Right atrium auricular region (tissue), 2 donors: ENCODE results near the gene PPP4C. TPM values are rescaled to one million over a fixed set of nuclear protein-coding genes. Genes with fewer than 3 reads are reported as not detected.
A peak's percentile ranks its signal among the peaks of the same experiment; 100 is the strongest.

ENCODE experiments used
- DNase-seq: peaks from one replicate; pipeline ENCODE4 v3.0.0-alpha.2; 2019; ENCODE audit warnings: low spot score
- H3K27ac ChIP-seq, 2 donors: fragments of 200-600 bp; sonication (generic); 1 replicate in 1 of 2; 2 replicates in 1 of 2; pipeline ENCODE4 v1.5.1; 2016 to 2019
- H3K27me3 ChIP-seq, 2 donors: fragments of 200-600 bp; sonication (generic); one replicate each; pipeline versions ENCODE4 v1.5.1 to v1.6.0; 2017 to 2019
- H3K36me3 ChIP-seq: fragments of 200-600 bp; sonication (generic); one replicate; pipeline ENCODE4 v1.5.1; 2016
- H3K4me1 ChIP-seq, 2 donors: fragments of 200-600 bp; sonication (generic); one replicate each; pipeline versions ENCODE4 v1.5.1 to v1.6.0; 2017 to 2019
- H3K4me3 ChIP-seq, 2 donors: fragments of 200-600 bp; sonication (generic); 1 replicate in 1 of 2; 2 replicates in 1 of 2; pipeline ENCODE4 v1.5.1; 2017 to 2019; ENCODE audit warnings: mild to moderate bottlenecking in 1 of 2, moderate library complexity in 1 of 2
- H3K9me3 ChIP-seq, 2 donors: fragments of 200-600 bp; sonication (generic); one replicate each; pipeline ENCODE4 v1.5.1; 2019
- total RNA-seq, 2 donors: library from RNA; depleted of rRNA; stranded (reverse); fragments of >200 nt; gene quantifications; one replicate each; pipeline ENCODE4 v1.1.0, GENCODE V29; 2016
- TF ChIP-seq, protein P1 (sequence below), 2 donors: fragments of 200-600 bp; sonication (generic); IDR thresholded peaks; one replicate each; pipeline ENCODE4 v1.5.1; 2019; ENCODE audit warnings: antibody characterized with exemption in 2 of 2

Gene PPP4C
- total RNA-seq, 2 donors from 2014 or later, result 23.2 to 32.7 TPM

GRCh38 chr16:30066761-30067583 is 8.8 kb upstream of the PPP4C start:
- peaks cover 59% of the 10 kb centered on the region for H3K36me3 ChIP-seq
- TF ChIP-seq, protein P1, sequence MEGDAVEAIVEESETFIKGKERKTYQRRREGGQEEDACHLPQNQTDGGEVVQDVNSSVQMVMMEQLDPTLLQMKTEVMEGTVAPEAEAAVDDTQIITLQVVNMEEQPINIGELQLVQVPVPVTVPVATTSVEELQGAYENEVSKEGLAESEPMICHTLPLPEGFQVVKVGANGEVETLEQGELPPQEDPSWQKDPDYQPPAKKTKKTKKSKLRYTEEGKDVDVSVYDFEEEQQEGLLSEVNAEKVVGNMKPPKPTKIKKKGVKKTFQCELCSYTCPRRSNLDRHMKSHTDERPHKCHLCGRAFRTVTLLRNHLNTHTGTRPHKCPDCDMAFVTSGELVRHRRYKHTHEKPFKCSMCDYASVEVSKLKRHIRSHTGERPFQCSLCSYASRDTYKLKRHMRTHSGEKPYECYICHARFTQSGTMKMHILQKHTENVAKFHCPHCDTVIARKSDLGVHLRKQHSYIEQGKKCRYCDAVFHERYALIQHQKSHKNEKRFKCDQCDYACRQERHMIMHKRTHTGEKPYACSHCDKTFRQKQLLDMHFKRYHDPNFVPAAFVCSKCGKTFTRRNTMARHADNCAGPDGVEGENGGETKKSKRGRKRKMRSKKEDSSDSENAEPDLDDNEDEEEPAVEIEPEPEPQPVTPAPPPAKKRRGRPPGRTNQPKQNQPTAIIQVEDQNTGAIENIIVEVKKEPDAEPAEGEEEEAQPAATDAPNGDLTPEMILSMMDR (IDR thresholded peaks at IDR 0.05), result no peak
- H3K4me3 ChIP-seq, result peak overlapping the region; percentile 81 to 91
- peak overlapping the region; percentile 96 to 100 for H3K27ac ChIP-seq
- no peak for DNase-seq
- H3K9me3 ChIP-seq, result no peaks in the 10 kb centered on the region
- peaks cover 0 to 63% of the 10 kb centered on the region in 2 donors for H3K4me1 ChIP-seq
- H3K27me3 ChIP-seq, result no peaks in the 10 kb centered on the region

DNA sequence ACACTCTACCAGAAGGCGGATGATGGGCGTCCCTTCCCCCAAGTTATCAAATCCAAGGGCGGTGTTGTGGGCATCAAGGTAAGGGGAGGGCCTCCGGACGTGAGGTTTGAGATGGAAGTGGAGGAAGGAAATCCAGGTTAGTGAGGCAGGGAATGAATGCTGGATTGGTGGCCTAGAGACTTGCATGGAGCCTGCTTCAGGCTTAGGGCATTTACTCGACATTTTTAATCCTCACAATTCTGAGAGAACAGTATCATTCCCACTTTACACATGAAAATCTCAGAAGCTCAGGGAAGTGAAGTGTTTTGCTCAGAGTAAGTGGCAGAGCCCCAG is 8.2 kb upstream of the PPP4C start:
- H3K27me3 ChIP-seq, result no peaks in the 10 kb centered on the region
- peak overlapping the region; percentile 96 to 100 for H3K27ac ChIP-seq
- H3K4me3 ChIP-seq, result peak overlapping the region; percentile 81 to 91
- peaks cover 0 to 63% of the 10 kb centered on the region in 2 donors for H3K4me1 ChIP-seq
- H3K36me3 ChIP-seq, result peaks cover 65% of the 10 kb centered on the region
- TF ChIP-seq, protein P1 (IDR thresholded peaks at IDR 0.05), result no peak
- no peak for DNase-seq
- H3K9me3 ChIP-seq, result no peaks in the 10 kb centered on the region

DNA sequence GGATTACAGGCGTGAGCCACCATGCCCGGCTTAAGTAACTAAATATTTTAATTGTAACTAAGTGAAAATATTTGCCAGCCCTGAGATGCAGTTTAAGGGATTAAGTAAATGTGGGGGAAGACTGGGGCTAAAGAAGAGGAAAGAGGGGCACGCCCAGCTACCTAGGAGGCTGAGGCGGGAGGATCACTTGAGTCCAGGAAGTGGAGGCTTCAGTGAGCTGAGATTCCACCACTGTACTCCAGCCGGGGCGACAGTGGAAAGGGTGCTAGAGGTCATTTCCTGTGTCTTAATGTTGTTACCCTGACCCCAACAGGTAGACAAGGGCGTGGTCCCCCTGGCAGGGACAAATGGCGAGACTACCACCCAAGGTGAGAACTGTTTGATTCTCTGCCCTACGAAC is 7.5 kb upstream of the PPP4C start:
- H3K36me3 ChIP-seq, result peaks cover 71% of the 10 kb centered on the region
- DNase-seq, result no peak
- H3K4me1 ChIP-seq, result peaks cover 0 to 59% of the 10 kb centered on the region in 2 donors
- peak overlapping the region; percentile 71 to 96 for H3K27ac ChIP-seq
- no peaks in the 10 kb centered on the region for H3K9me3 ChIP-seq
- H3K4me3 ChIP-seq, result peak overlapping the region in 1 of 2 donors; percentile 7
- no peaks in the 10 kb centered on the region for H3K27me3 ChIP-seq
- TF ChIP-seq, protein P1 (IDR thresholded peaks at IDR 0.05), result no peak

DNA sequence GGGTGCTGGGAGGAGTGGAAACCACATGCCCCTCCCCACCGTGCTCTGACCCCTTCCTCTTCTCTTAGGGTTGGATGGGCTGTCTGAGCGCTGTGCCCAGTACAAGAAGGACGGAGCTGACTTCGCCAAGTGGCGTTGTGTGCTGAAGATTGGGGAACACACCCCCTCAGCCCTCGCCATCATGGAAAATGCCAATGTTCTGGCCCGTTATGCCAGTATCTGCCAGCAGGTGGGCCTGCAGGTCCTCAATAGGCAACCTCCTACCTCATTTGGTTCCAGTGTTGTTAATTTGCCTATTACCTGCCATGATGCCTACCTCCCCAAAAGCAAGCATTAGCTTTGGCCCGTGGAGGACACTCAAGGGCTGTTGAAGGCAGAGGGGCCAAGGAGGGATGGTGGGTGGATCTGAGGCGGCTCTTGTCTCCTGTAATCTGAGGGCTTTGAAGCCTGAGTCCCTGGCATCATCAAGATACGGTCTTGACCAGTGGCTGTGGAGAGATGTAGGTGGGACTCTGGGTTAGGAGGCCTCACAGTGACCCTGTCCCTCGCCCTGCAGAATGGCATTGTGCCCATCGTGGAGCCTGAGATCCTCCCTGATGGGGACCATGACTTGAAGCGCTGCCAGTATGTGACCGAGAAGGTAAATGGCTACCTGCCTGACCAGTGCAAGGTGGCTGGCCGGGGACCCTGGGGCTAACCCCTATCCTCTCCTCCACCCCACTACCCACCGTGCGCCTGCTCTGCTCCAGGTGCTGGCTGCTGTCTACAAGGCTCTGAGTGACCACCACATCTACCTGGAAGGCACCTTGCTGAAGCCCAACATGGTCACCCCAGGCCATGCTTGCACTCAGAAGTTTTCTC is 6.8 kb upstream of the PPP4C start:
- H3K27me3 ChIP-seq, result no peaks in the 10 kb centered on the region
- TF ChIP-seq, protein P1 (IDR thresholded peaks at IDR 0.05), result peak in 1 of 2 donors; percentile 37
- no peaks in the 10 kb centered on the region for H3K9me3 ChIP-seq
- peak overlapping the region in 1 of 2 donors; percentile 19 for H3K4me3 ChIP-seq
- no peak for DNase-seq
- peaks cover 71% of the 10 kb centered on the region for H3K36me3 ChIP-seq
- H3K4me1 ChIP-seq, result peaks cover 0 to 53% of the 10 kb centered on the region in 2 donors
- peak overlapping the region; percentile 71 to 96 for H3K27ac ChIP-seq

- peaks cover 0 to 51% of the 10 kb centered on the region in 2 donors for H3K4me1 ChIP-seq
- DNase-seq, result no peak
Observed at GRCh38 chr16:30069611-30070462, 6.0 kb upstream of the PPP4C start.

More at GRCh38 chr16:30069611-30070462, 6.0 kb upstream of the PPP4C start:
- no peaks in the 10 kb centered on the region for H3K27me3 ChIP-seq
- H3K36me3 ChIP-seq, result peaks cover 71% of the 10 kb centered on the region
- H3K4me3 ChIP-seq, result peak overlapping the region in 1 of 2 donors; percentile 19
- H3K27ac ChIP-seq, result peak overlapping the region; percentile 71 to 96
- H3K9me3 ChIP-seq, result no peaks in the 10 kb centered on the region
- TF ChIP-seq, protein P1 (IDR thresholded peaks at IDR 0.05), result no peak
